Mesothelial cell of epicardium (in vitro differentiated cells): ENCODE measurements around the gene DLGAP1. TPM values are rescaled to one million over a fixed set of nuclear protein-coding genes. Genes with fewer than 3 reads are reported as not detected.

ENCODE experiments used
- DNase-seq, 2 experiments: peaks; one replicate each; pipeline ENCODE4 v3.0.0; 2021; ENCODE audit warnings: low spot score in 2 of 2; ENCODE audit not compliant: unreplicated experiment in 2 of 2
- H3K27ac Mint-ChIP-seq: 2 replicates; pipeline ENCODE4 v1.8.0; 2021; ENCODE audit warnings: mixed read lengths
- H3K27me3 Mint-ChIP-seq: 2 replicates; pipeline ENCODE4 v1.8.0; 2021; ENCODE audit warnings: low read depth, mixed read lengths
- H3K36me3 Mint-ChIP-seq: 2 replicates; pipeline ENCODE4 v1.8.0; 2021; ENCODE audit warnings: mixed read lengths
- H3K4me1 Mint-ChIP-seq: 2 replicates; pipeline ENCODE4 v1.8.0; 2021; ENCODE audit warnings: mixed read lengths
- H3K4me3 Mint-ChIP-seq: 2 replicates; pipeline ENCODE4 v1.8.0; 2021; ENCODE audit warnings: mild to moderate bottlenecking, moderate library complexity, mixed read lengths
- H3K9me3 Mint-ChIP-seq: 2 replicates; pipeline ENCODE4 v1.8.0; 2021; ENCODE audit warnings: mixed read lengths
- total RNA-seq: library from RNA; stranded (reverse); gene quantifications from 3 replicates; pipeline ENCODE4 v1.2.1, GENCODE V29; 2021
- TF ChIP-seq, protein P1 (sequence below): fragments of 200-600 bp; sonication (generic); IDR thresholded peaks from one replicate; pipeline ENCODE4 v1.5.0; 2021; ENCODE audit warnings: antibody characterized with exemption; ENCODE audit not compliant: unreplicated experiment

The DLGAP1 gene
- total RNA-seq, 1 donor from 2014 or later: 4.6 TPM

DNA sequence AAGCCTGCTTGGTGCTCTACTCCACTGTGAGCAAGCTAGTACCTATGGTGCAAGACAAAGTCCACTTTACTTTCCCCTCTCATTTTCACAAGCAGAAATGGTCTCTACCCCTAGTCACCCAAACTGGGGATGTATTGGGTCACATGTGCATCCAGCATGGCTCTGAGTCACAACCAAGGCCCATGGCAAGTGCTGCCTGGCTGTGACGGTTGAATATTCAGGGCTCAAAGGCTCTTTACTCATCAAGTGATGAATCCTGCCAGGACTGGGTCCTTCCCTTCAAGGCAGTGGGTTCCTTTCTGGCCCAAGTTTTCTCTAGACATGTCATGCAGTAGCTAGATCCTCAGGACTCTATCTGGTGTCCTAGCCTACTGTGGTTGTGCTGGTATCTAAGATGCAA, 311.5 kb downstream of the DLGAP1 start:
- Mint-ChIP-seq H3K27ac (no peak overlapping the region), H3K27me3 (no peaks in the 10 kb centered on the region), H3K4me1 (no peaks in the 10 kb centered on the region), H3K36me3 (no peaks in the 10 kb centered on the region), H3K9me3 (peaks cover 5% of the 10 kb centered on the region), H3K4me3 (no peak overlapping the region)
- TF ChIP-seq, protein P1, sequence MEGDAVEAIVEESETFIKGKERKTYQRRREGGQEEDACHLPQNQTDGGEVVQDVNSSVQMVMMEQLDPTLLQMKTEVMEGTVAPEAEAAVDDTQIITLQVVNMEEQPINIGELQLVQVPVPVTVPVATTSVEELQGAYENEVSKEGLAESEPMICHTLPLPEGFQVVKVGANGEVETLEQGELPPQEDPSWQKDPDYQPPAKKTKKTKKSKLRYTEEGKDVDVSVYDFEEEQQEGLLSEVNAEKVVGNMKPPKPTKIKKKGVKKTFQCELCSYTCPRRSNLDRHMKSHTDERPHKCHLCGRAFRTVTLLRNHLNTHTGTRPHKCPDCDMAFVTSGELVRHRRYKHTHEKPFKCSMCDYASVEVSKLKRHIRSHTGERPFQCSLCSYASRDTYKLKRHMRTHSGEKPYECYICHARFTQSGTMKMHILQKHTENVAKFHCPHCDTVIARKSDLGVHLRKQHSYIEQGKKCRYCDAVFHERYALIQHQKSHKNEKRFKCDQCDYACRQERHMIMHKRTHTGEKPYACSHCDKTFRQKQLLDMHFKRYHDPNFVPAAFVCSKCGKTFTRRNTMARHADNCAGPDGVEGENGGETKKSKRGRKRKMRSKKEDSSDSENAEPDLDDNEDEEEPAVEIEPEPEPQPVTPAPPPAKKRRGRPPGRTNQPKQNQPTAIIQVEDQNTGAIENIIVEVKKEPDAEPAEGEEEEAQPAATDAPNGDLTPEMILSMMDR: no peak
- DNase-seq: no peak

DNA sequence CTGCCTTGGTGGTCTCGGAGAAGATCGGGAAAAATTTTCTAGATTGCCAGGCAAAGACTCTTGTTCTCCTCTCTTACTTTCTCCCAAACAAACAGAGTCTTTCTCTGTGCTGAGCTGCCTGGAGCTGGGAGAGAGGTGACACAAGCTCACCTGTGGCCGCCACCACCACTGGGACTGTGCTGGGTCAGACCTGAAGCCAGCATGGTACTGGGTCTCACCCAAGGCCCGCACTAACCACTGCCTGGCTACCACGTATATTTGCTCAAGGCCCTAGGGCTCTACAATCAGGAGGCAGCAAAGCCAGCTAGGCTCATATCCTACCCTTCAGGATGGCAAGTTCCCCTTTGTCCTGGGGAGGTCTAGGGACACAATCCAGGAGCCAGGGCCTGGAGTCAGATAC, 312.2 kb downstream of the DLGAP1 start:
- H3K27me3 Mint-ChIP-seq: no peaks in the 10 kb centered on the region
- H3K36me3 Mint-ChIP-seq: no peaks in the 10 kb centered on the region
- TF ChIP-seq, protein P1: no peak
- H3K27ac Mint-ChIP-seq: no peak overlapping the region
- peaks cover 5% of the 10 kb centered on the region for H3K9me3 Mint-ChIP-seq
- no peak for DNase-seq
- H3K4me3 Mint-ChIP-seq: no peak overlapping the region
- no peaks in the 10 kb centered on the region for H3K4me1 Mint-ChIP-seq

DNA sequence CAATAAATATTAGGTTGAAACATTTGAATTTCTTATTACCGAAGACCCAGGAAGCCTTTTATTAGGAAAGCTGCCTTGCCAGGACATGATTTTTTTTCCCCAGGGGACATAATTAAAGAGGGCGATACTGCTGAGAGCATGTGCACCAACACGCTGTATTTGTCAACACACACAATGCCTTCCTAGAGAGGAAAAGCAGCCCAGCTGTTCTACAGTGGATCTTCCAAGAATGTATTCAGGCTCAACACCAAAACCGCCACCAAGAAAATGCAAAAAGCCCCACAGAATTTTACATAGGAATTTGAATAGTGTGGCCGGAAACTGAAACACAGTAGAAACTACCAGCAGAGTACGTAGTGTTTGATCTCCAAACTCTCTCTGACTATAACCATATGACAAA, 320.4 kb downstream of the DLGAP1 start:
- H3K27ac Mint-ChIP-seq: no peak overlapping the region
- H3K9me3 Mint-ChIP-seq: peaks cover 7% of the 10 kb centered on the region
- H3K4me1 Mint-ChIP-seq: no peaks in the 10 kb centered on the region
- no peak overlapping the region for H3K4me3 Mint-ChIP-seq
- TF ChIP-seq, protein P1: no peak
- DNase-seq: no peak
- peaks cover 9% of the 10 kb centered on the region for H3K27me3 Mint-ChIP-seq
- no peaks in the 10 kb centered on the region for H3K36me3 Mint-ChIP-seq

DNA sequence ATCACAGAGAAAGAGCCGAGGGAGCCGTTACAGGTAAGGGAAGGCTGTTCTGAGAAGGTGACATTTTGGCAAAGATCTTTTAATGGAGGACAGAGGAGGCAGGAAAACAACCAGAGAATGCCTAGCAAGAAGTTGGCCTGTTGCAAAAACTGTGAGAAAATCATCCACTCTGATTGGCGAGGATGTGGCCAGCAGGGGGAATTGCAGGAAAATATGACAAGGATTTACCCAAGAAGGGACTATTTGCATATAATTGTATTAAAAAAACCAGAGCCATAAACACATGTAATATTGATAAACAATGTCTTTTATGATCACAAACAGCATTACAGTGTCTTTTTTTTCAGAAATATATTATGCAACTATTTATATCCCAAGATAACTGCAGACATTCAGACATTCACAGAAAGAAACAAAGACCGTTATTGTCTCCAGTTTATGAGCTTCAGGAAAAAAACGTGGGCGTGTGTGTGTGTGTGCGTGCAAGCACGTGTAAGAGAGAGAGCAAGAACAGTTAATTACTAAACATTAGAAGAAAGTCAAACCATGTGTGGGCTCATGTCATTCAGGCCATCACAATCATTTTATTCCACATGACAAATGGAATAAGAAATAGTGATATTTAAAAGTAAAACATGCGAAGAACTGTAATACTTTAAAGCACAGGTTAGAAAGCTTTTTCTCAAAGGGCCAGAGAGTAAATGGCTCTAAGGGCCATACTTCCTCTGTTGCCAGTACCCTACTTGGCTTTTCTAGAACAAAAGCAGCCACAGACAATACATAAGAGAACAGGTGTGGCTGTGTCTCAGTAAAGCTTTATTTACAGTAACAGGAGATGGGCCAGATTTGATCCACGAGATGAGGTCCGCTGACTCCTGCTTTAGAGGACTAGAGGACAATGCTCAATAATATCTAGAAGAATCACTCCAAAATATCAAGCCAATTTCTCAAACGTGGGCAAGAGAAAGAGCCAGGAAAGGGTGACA, 324.1 kb downstream of the DLGAP1 start:
- TF ChIP-seq, protein P1: no peak
- no peak overlapping the region for H3K27ac Mint-ChIP-seq
- H3K27me3 Mint-ChIP-seq: peaks cover 9% of the 10 kb centered on the region
- H3K4me1 Mint-ChIP-seq: no peaks in the 10 kb centered on the region
- H3K9me3 Mint-ChIP-seq: peaks cover under 1% of the 10 kb centered on the region
- no peak for DNase-seq
- H3K4me3 Mint-ChIP-seq: no peak overlapping the region
- H3K36me3 Mint-ChIP-seq: no peaks in the 10 kb centered on the region

DNA sequence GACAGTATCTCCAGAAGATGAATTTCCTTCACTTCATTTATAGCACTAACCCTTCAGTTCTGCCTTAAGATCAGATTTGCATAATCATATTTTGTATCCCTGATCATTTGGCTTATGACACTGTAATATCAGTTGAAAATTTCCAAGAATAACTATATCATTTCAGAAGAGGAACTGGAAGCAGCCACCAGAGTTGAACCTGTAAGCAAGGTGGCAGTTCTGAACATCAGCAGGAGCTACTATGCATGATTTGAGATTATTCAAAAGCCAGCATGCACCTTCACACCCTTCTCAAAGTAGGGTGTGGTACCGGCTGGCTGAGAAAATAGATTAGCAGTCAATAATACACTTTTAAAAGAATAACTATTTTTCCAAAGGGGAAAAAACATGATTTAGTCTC, 328.2 kb downstream of the DLGAP1 start:
- H3K4me3 Mint-ChIP-seq: no peak overlapping the region
- TF ChIP-seq, protein P1: no peak
- no peak for DNase-seq
- H3K27me3 Mint-ChIP-seq: no peaks in the 10 kb centered on the region
- peaks cover 3% of the 10 kb centered on the region for H3K4me1 Mint-ChIP-seq
- H3K36me3 Mint-ChIP-seq: no peaks in the 10 kb centered on the region
- no peaks in the 10 kb centered on the region for H3K9me3 Mint-ChIP-seq
- H3K27ac Mint-ChIP-seq: no peak overlapping the region
